Stimulated activated CD8-positive, alpha-beta memory T cell treated with anti-CD3 and anti-CD28 coated beads, Interleukin-2, amount 100 ng/mL, for 1 hour (primary cell): Measurements from ENCODE around the gene USF2.

ENCODE experiments used
- DNase-seq, 2 donors: peaks; one replicate each; pipeline ENCODE4 v3.0.0-alpha.2; 2020; ENCODE audit warnings: low read depth in 2 of 2

The USF2 gene

GRCh38 chr19:35301961-35302360, 33.2 kb downstream of the USF2 start:
- DNase-seq: no peak

- DNase-seq: no peak
These were observed 33.7 kb downstream of the USF2 start for GRCh38 chr19:35302446-35302845.

- no peak for DNase-seq
These were observed 34.7 kb downstream of the USF2 start for GRCh38 chr19:35303357-35303915.

GRCh38 chr19:35304036-35304435, 35.3 kb downstream of the USF2 start:
- no peak for DNase-seq

- no peak for DNase-seq
These were observed 36.4 kb downstream of the USF2 start for GRCh38 chr19:35305181-35305580.

- DNase-seq: no peak
These were observed 37.9 kb downstream of the USF2 start for GRCh38 chr19:35306473-35307246.

GRCh38 chr19:35307931-35308330, 39.2 kb downstream of the USF2 start:
- DNase-seq: no peak

GRCh38 chr19:35308910-35309309, 40.1 kb downstream of the USF2 start:
- DNase-seq: no peak

GRCh38 chr19:35309481-35310279, 40.9 kb downstream of the USF2 start:
- DNase-seq: no peak

- no peak for DNase-seq
These were observed 41.6 kb downstream of the USF2 start for GRCh38 chr19:35310331-35310730.

GRCh38 chr19:35310811-35311465, 42.2 kb downstream of the USF2 start:
- DNase-seq: no peak

GRCh38 chr19:35311901-35312665, 43.3 kb downstream of the USF2 start:
- DNase-seq: no peak

- no peak for DNase-seq
These were observed 44.8 kb downstream of the USF2 start for GRCh38 chr19:35313587-35313986.

GRCh38 chr19:35314031-35314430, 45.3 kb downstream of the USF2 start:
- DNase-seq: no peak

- DNase-seq: no peak
These were observed 46.2 kb downstream of the USF2 start for GRCh38 chr19:35314858-35315470.

GRCh38 chr19:35315883-35316282, 47.1 kb downstream of the USF2 start:
- no peak for DNase-seq

- DNase-seq: no peak
These were observed 47.8 kb downstream of the USF2 start for GRCh38 chr19:35316560-35316959.

- DNase-seq: no peak
These were observed 48.8 kb downstream of the USF2 start for GRCh38 chr19:35317464-35318043.

- DNase-seq: no peak
These were observed 50.1 kb downstream of the USF2 start for GRCh38 chr19:35318679-35319448.
